Naive thymus-derived CD8-positive, alpha-beta T cell (primary cell): ENCODE results near the gene BLOC1S2. TPM values are rescaled to one million over a fixed set of nuclear protein-coding genes. Genes with fewer than 3 reads are reported as not detected.

Experiments
- ATAC-seq, 2 donors: fragments of 150-1000 bp; cut with Tn5 transposase in 1 of 2; sonication (Bioruptor Pico), chemical (Tn5 transposase) in 1 of 2; 1 replicate in 1 of 2; 2 replicates in 1 of 2; pipeline ENCODE4 v1.10.0; 2021; ENCODE audit warnings: mild to moderate bottlenecking in 2 of 2, moderate library complexity in 2 of 2
- POLR2A ChIA-PET: fragments of 350-600 bp; sonication (Branson Sonifier 250); formaldehyde crosslinking; loops from one replicate; lab custom pipeline; 2021; ENCODE audit warnings: antibody characterized with exemption; lab: Charles Lee
- DNase-seq, 10 donors: peaks; one replicate each; pipeline versions ENCODE4 v3.0.0 to v3.0.0-alpha.2; 2020 to 2022
- H3K27ac Mint-ChIP-seq, 10 donors: one replicate each; pipeline ENCODE4 v1.8.0; 2020 to 2022; ENCODE audit warnings: mild to moderate bottlenecking in 10 of 10, mixed read lengths in 10 of 10, moderate library complexity in 4 of 10, inconsistent platforms in 1 of 10
- H3K27me3 Mint-ChIP-seq, 5 donors: one replicate each; pipeline ENCODE4 v1.8.0; 2021 to 2022; ENCODE audit warnings: mixed read lengths in 5 of 5
- H3K36me3 Mint-ChIP-seq, 3 donors: one replicate each; pipeline ENCODE4 v1.8.0; 2020 to 2022; ENCODE audit warnings: mixed read lengths in 3 of 3, mild to moderate bottlenecking in 2 of 3, inconsistent platforms in 1 of 3
- H3K4me1 Mint-ChIP-seq, 4 donors: one replicate each; pipeline ENCODE4 v1.8.0; 2021 to 2022; ENCODE audit warnings: mixed read lengths in 4 of 4
- H3K4me3 Mint-ChIP-seq, 10 donors: one replicate each; pipeline ENCODE4 v1.8.0; 2020 to 2022; ENCODE audit warnings: mild to moderate bottlenecking in 10 of 10, mixed read lengths in 10 of 10, moderate library complexity in 6 of 10, inconsistent platforms in 1 of 10
- H3K9me3 Mint-ChIP-seq, 9 donors: one replicate each; pipeline ENCODE4 v1.8.0; 2020 to 2022; ENCODE audit warnings: mixed read lengths in 9 of 9, mild to moderate bottlenecking in 3 of 9, inconsistent platforms in 1 of 9, moderate library complexity in 1 of 9
- polyA plus RNA-seq, 3 donors: library from polyadenylated mRNA; unstranded; fragments of 300-500 nt; fragmentation: Illumina TruSeq; gene quantifications; one replicate each; pipeline ENCODE4 v1.2.3, GENCODE V29; 2021
- total RNA-seq, 8 experiments: library from RNA in 2 of 8; stranded (reverse) in 2 of 8; gene quantifications; one replicate each; pipeline ENCODE4 v1.2.3 and lab custom pipeline; 2021 to 2026

Gene BLOC1S2
- total and polyA plus RNA-seq, 5 experiments from 2014 or later: 37.8 to 76.1 (median 61.3) TPM

DNA sequence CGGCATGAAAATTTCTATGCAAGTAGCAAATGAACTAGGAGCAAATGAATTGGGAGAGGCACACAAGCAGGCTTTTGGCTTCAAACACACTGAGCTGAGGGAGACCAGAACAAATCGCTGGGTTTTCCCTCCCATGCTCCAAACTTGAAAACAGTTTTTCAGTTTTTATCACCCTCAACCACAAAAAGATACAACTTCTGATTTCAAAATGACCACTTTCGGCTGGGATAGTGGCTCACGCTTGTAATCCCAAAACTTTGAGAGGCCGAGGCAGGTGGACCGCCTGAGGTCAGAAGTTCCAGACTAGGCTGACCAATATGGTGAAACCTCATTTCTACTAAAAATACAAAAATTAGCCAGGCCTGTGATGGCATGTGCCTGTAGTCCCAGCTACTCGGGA is 48.1 kb downstream of the BLOC1S2 start:
- H3K36me3 Mint-ChIP-seq: peaks cover 0 to 86% (median 11%) of the 10 kb centered on the region in 3 donors
- DNase-seq: no peak
- no peak overlapping the region for H3K27ac Mint-ChIP-seq
- H3K4me1 Mint-ChIP-seq: peaks cover 0 to 5% (median 2%) of the 10 kb centered on the region in 4 donors
- H3K9me3 Mint-ChIP-seq: no peaks in the 10 kb centered on the region
- H3K4me3 Mint-ChIP-seq: no peak overlapping the region
- ATAC-seq: no peak
- POLR2A ChIA-PET: no interaction called here
- H3K27me3 Mint-ChIP-seq: no peaks in the 10 kb centered on the region

DNA sequence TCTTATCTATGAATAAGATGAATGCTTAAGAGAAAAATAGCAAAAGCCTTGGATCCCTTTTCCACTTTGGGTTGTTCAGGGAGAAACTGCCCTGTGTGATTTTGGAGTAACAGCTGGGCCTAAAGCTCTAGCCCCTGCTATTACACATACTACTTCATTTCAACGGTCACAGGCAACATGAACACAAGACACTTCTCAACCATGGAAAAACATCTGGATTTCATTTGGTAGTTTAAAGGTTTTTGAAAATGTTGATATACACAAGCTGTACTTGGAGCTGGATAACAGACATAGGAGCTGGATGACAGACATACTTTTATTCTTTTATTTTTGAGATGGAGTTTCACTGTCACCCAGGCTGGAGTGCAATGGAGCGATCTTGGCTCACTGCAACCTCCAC is 54.4 kb downstream of the BLOC1S2 start:
- peaks cover 0 to 4% (median 0%) of the 10 kb centered on the region in 9 donors for H3K9me3 Mint-ChIP-seq
- ATAC-seq (no peak), DNase-seq (no peak)
- peak overlapping the region in 1 of 10 donors; percentile 50 for H3K27ac Mint-ChIP-seq
- peaks cover 0 to 55% (median 10%) of the 10 kb centered on the region in 3 donors for H3K36me3 Mint-ChIP-seq
- H3K4me1 Mint-ChIP-seq: peaks cover 9 to 32% (median 27%) of the 10 kb centered on the region in 4 donors
- H3K27me3 Mint-ChIP-seq: no peaks in the 10 kb centered on the region
- no peak overlapping the region for H3K4me3 Mint-ChIP-seq
- POLR2A ChIA-PET: no interaction called here

DNA sequence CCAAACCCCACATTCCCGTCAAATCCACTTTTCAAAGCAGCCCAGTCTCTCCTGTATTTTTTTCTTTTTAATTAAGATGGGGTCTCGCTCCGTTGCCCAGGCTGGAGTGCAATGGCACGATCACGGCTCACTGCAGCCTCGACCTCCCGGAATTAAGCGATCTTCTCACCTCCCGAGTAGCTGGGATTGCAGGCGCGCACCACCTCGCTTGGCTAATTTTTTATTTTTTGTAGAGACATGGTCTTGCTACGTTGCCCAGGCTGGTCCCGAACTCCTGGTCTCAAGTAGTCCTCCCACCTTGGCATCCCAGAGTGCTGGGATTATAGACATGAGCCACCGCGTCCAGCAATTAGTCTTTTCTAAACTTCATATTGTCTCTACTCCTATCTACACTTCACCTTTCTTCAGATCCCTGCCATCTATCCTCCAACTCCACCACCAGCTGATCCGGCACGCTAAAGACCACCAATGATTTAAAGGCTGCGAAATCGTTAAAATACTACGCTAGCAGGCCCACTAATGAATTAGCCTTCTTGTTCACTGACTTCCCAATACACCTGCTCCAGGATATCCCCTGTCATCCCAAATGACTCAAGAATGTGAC is 56.6 kb downstream of the BLOC1S2 start:
- ATAC-seq (no peak), DNase-seq (peak in 1 of 10 donors; percentile 7)
- peaks cover 15 to 40% (median 34%) of the 10 kb centered on the region in 4 donors for H3K4me1 Mint-ChIP-seq
- peak overlapping the region; percentile 79 to 96 (median 88) for H3K27ac Mint-ChIP-seq
- H3K4me3 Mint-ChIP-seq: peak overlapping the region; percentile 84 to 99 (median 94)
- POLR2A ChIA-PET: interaction anchor here (0.6 to 1.7 kb wide), 3 partner anchors 10 to 1387 kb away, joined by 3 to 7 read pairs (median 3); partner anchors contain the start of gene BLOC1S2
- H3K36me3 Mint-ChIP-seq: peaks cover 4 to 44% (median 8%) of the 10 kb centered on the region in 3 donors
- no peaks in the 10 kb centered on the region for H3K27me3 Mint-ChIP-seq
- H3K9me3 Mint-ChIP-seq: peaks cover 0 to 4% (median 0%) of the 10 kb centered on the region in 9 donors

DNA sequence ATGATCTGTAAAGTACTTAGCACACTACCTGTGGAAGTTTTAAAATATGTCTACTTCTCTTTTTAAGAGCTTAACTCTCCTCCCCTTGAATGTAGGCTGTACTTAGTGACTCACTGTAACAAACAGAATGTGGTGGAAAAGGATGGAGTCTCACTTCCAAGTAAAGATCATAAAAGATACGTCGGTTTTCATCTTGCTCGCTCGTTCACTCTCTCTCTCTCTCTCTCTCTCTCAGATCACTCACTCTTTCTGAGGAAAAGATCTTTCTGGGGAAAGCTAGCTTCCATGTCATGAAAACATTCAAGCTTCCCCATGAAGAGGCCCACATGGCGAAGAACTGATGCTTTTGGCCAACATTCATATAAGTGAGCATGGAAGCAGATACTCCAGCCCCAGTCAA is 62.6 kb downstream of the BLOC1S2 start:
- no peaks in the 10 kb centered on the region for H3K27me3 Mint-ChIP-seq
- no peak for ATAC-seq
- peaks cover 9 to 65% (median 23%) of the 10 kb centered on the region in 3 donors for H3K36me3 Mint-ChIP-seq
- POLR2A ChIA-PET: interaction anchor here (0.6 kb wide), 2 partner anchors 9 to 354 kb away, joined by 3 read pairs; no protein-coding TSS in a partner anchor
- no peaks in the 10 kb centered on the region for H3K9me3 Mint-ChIP-seq
- DNase-seq: no peak
- peaks cover 12 to 24% (median 21%) of the 10 kb centered on the region in 4 donors for H3K4me1 Mint-ChIP-seq
- H3K4me3 Mint-ChIP-seq: no peak overlapping the region
- no peak overlapping the region for H3K27ac Mint-ChIP-seq

Other genes with a start within 250 kb of the BLOC1S2 start
- gene CPN1, start 204.8 kb downstream of the BLOC1S2 start, total RNA-seq: not detected
- not detected for gene CPN1, start 204.8 kb downstream of the BLOC1S2 start, polyA plus RNA-seq
- 1 to 10 TPM; 7.7 to 8.7 TPM for gene ERLIN1, start 100.7 kb downstream of the BLOC1S2 start, total RNA-seq
- 10 to 100 TPM in 1 of 3 donors, 1 to 10 TPM in 2; 5.4 to 13.0 (median 8.3) TPM for gene ERLIN1, start 100.7 kb downstream of the BLOC1S2 start, polyA plus RNA-seq
- 10 to 100 TPM; 18.9 to 20.3 TPM for gene CHUK, start 57.1 kb downstream of the BLOC1S2 start, total RNA-seq
- gene CHUK, start 57.1 kb downstream of the BLOC1S2 start, polyA plus RNA-seq: 10 to 100 TPM in 2 of 3 donors, 1 to 10 TPM in 1; 6.7 to 13.5 (median 10.5) TPM
- gene CWF19L1, start 19.0 kb downstream of the BLOC1S2 start, total RNA-seq: 10 to 100 TPM; 54.4 to 55.1 TPM
- 10 to 100 TPM; 19.3 to 38.7 (median 28.4) TPM for gene CWF19L1, start 19.0 kb downstream of the BLOC1S2 start, polyA plus RNA-seq
- gene PKD2L1, start 43.5 kb upstream of the BLOC1S2 start, total RNA-seq: not detected
- not detected for gene PKD2L1, start 43.5 kb upstream of the BLOC1S2 start, polyA plus RNA-seq
- gene SCD, start 60.6 kb upstream of the BLOC1S2 start, total RNA-seq: 1 to 10 TPM; 1.4 TPM
- gene SCD, start 60.6 kb upstream of the BLOC1S2 start, polyA plus RNA-seq: 1 to 10 TPM; 2.8 to 5.5 (median 4.4) TPM
- gene WNT8B, start 176.3 kb upstream of the BLOC1S2 start, total RNA-seq: not detected
- gene WNT8B, start 176.3 kb upstream of the BLOC1S2 start, polyA plus RNA-seq: 1 to 10 TPM in 1 of 3 donors, under 1 TPM in 2; 0.14 to 1.1 (median 0.24) TPM
- gene SEC31B, start 233.2 kb upstream of the BLOC1S2 start, total RNA-seq: 10 to 100 TPM; 60.1 to 61.7 TPM
- 1 to 10 TPM in 2 of 3 donors, under 1 TPM in 1; 0.98 to 2.3 (median 2.0) TPM for gene SEC31B, start 233.2 kb upstream of the BLOC1S2 start, polyA plus RNA-seq
- gene NDUFB8, start 243.2 kb upstream of the BLOC1S2 start, total RNA-seq: 100 to 1,000 TPM; 170 to 184 TPM
- 100 to 1,000 TPM; 520 to 585 (median 556) TPM for gene NDUFB8, start 243.2 kb upstream of the BLOC1S2 start, polyA plus RNA-seq
- gene HIF1AN, start 249.3 kb upstream of the BLOC1S2 start, total RNA-seq: 10 to 100 TPM; 63.5 to 65.3 TPM
- 10 to 100 TPM; 24.7 to 28.6 (median 26.9) TPM for gene HIF1AN, start 249.3 kb upstream of the BLOC1S2 start, polyA plus RNA-seq